ENCODE data around the gene WDR46. TPM values are rescaled to one million over a fixed set of nuclear protein-coding genes. Genes with fewer than 3 reads are reported as not detected.

WDR46 gene
- total and polyA plus RNA-seq, 2 of the 13 experiments (the other 11 are each of a cell fraction or from before 2014, with no cell fraction given): 47.4 to 105 TPM

GRCh38 chr6:33247977-33248642, 40.9 kb downstream of the WDR46 start (continued):
- TF ChIP-seq ZXDC (CRISPR knock-in tag; IDR thresholded peaks at IDR 0.05): no peak
- TF ChIP-seq, protein P1, sequence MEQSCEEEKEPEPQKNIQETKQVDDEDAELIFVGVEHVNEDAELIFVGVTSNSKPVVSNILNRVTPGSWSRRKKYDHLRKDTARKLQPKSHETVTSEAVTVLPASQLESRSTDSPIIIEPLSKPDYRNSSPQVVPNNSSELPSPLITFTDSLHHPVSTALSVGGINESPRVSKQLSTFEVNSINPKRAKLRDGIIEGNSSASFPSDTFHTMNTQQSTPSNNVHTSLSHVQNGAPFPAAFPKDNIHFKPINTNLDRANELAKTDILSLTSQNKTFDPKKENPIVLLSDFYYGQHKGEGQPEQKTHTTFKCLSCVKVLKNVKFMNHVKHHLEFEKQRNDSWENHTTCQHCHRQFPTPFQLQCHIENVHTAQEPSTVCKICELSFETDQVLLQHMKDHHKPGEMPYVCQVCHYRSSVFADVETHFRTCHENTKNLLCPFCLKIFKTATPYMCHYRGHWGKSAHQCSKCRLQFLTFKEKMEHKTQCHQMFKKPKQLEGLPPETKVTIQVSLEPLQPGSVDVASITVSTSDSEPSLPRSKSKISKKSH (CRISPR knock-in tag; IDR thresholded peaks at IDR 0.05; ENCODE audit: borderline replicate concordance): 0 out of 2 replicates have a peak, but pooled peaks have one; percentile 6
- TF ChIP-seq, protein P2, sequence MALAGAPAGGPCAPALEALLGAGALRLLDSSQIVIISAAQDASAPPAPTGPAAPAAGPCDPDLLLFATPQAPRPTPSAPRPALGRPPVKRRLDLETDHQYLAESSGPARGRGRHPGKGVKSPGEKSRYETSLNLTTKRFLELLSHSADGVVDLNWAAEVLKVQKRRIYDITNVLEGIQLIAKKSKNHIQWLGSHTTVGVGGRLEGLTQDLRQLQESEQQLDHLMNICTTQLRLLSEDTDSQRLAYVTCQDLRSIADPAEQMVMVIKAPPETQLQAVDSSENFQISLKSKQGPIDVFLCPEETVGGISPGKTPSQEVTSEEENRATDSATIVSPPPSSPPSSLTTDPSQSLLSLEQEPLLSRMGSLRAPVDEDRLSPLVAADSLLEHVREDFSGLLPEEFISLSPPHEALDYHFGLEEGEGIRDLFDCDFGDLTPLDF (CRISPR knock-in tag; IDR thresholded peaks at IDR 0.05): no peak
- TF ChIP-seq ZNF879 (CRISPR knock-in tag; IDR thresholded peaks at IDR 0.05): no peak
- no peak for TF ChIP-seq SP140L (CRISPR knock-in tag; IDR thresholded peaks at IDR 0.05; ENCODE audit: borderline replicate concordance)
- TF ChIP-seq TARDBP (CRISPR knock-in tag; IDR thresholded peaks at IDR 0.05): peak; percentile 18; the same call in 1 of the 2 replicates
- TF ChIP-seq AHR (CRISPR knock-in tag; IDR thresholded peaks at IDR 0.05): no peak
- no peak; the same call in 1 of the 2 replicates for TF ChIP-seq SIN3A (IDR thresholded peaks at IDR 0.05; ENCODE audit: borderline replicate concordance, low read depth, low read length)
- TF ChIP-seq SOX5 (CRISPR knock-in tag; IDR thresholded peaks at IDR 0.05; ENCODE audit: borderline replicate concordance): peak; percentile 35; the same call in 1 of the 2 replicates
- TF ChIP-seq KDM1A (CRISPR knock-in tag; IDR thresholded peaks at IDR 0.05): no peak
- TF ChIP-seq ZNF329 (CRISPR knock-in tag; IDR thresholded peaks at IDR 0.05; ENCODE audit: low read depth): 0 out of 2 replicates have a peak, but pooled peaks have one; percentile 31
- no peak for TF ChIP-seq KDM6A (CRISPR knock-in tag; IDR thresholded peaks at IDR 0.05; ENCODE audit: low read depth)
- TF ChIP-seq, protein P3, sequence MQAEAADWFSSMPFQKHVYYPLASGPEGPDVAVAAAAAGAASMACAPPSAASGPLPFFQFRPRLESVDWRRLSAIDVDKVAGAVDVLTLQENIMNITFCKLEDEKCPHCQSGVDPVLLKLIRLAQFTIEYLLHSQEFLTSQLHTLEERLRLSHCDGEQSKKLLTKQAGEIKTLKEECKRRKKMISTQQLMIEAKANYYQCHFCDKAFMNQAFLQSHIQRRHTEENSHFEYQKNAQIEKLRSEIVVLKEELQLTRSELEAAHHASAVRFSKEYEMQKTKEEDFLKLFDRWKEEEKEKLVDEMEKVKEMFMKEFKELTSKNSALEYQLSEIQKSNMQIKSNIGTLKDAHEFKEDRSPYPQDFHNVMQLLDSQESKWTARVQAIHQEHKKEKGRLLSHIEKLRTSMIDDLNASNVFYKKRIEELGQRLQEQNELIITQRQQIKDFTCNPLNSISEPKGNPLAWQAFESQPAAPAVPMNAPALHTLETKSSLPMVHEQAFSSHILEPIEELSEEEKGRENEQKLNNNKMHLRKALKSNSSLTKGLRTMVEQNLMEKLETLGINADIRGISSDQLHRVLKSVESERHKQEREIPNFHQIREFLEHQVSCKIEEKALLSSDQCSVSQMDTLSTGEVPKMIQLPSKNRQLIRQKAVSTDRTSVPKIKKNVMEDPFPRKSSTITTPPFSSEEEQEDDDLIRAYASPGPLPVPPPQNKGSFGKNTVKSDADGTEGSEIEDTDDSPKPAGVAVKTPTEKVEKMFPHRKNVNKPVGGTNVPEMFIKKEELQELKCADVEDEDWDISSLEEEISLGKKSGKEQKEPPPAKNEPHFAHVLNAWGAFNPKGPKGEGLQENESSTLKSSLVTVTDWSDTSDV (CRISPR knock-in tag; IDR thresholded peaks at IDR 0.05): no peak
- peak; percentile 87 for TF ChIP-seq SMC3 (IDR thresholded peaks at IDR 0.05; ENCODE audit: low read length)
- TF ChIP-seq, protein P4, sequence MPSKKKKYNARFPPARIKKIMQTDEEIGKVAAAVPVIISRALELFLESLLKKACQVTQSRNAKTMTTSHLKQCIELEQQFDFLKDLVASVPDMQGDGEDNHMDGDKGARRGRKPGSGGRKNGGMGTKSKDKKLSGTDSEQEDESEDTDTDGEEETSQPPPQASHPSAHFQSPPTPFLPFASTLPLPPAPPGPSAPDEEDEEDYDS (CRISPR knock-in tag; IDR thresholded peaks at IDR 0.05): peak; percentile 62; the same call in 1 of the 2 replicates
- no peak for TF ChIP-seq TOPORS (CRISPR knock-in tag; IDR thresholded peaks at IDR 0.05)
- no peak for TF ChIP-seq POLR2AphosphoS2 (IDR thresholded peaks at IDR 0.05; ENCODE audit: low read depth, low read length)
- TF ChIP-seq, protein P5, sequence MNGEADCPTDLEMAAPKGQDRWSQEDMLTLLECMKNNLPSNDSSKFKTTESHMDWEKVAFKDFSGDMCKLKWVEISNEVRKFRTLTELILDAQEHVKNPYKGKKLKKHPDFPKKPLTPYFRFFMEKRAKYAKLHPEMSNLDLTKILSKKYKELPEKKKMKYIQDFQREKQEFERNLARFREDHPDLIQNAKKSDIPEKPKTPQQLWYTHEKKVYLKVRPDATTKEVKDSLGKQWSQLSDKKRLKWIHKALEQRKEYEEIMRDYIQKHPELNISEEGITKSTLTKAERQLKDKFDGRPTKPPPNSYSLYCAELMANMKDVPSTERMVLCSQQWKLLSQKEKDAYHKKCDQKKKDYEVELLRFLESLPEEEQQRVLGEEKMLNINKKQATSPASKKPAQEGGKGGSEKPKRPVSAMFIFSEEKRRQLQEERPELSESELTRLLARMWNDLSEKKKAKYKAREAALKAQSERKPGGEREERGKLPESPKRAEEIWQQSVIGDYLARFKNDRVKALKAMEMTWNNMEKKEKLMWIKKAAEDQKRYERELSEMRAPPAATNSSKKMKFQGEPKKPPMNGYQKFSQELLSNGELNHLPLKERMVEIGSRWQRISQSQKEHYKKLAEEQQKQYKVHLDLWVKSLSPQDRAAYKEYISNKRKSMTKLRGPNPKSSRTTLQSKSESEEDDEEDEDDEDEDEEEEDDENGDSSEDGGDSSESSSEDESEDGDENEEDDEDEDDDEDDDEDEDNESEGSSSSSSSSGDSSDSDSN (CRISPR knock-in tag; IDR thresholded peaks at IDR 0.05): no peak
- no peak for TF ChIP-seq ZNF678 (CRISPR knock-in tag; IDR thresholded peaks at IDR 0.05)
